Kidney epithelial cell (primary cell): Measurements from ENCODE around the gene MLN. TPM values are rescaled to one million over a fixed set of nuclear protein-coding genes. Genes with fewer than 3 reads are reported as not detected.
"Not testable (repeated sequence)": the region's sequence is repeated elsewhere in the genome, so short reads cannot be mapped to it uniquely, and the experiment has no call there.

Source experiments
- DNase-seq: peaks from one replicate; pipeline ENCODE4 v3.0.0-alpha.2; 2010; ENCODE audit warnings: low read depth
- H3K27me3 ChIP-seq: 2 replicates; pipeline ENCODE4 v1.6.0; 2011; ENCODE audit warnings: low read length; ENCODE audit not compliant: control insufficient read depth, insufficient read depth
- H3K36me3 ChIP-seq: 2 replicates; pipeline ENCODE4 v1.5.1; 2011; ENCODE audit warnings: low read length; ENCODE audit not compliant: control insufficient read depth, insufficient read depth
- H3K4me3 ChIP-seq: 2 replicates; pipeline ENCODE4 v1.5.1; 2011; ENCODE audit warnings: low read depth, mild to moderate bottlenecking, control low read depth, low read length
- total RNA-seq: library from RNA; depleted of rRNA; stranded (reverse); fragments of >200 nt; gene quantifications from 2 replicates; pipeline ENCODE4 v1.2.3, GENCODE V29; 2015
- TF ChIP-seq, protein P1 (sequence below): IDR thresholded peaks from 2 replicates; pipeline ENCODE4 v1.5.1; 2011; ENCODE audit warnings: mild to moderate bottlenecking, moderate library complexity, low read length, control low read depth, inconsistent platforms; ENCODE audit not compliant: insufficient read depth, poor library complexity, severe bottlenecking

Gene MLN
- total RNA-seq, 1 donor from 2014 or later: not detected

DNA sequence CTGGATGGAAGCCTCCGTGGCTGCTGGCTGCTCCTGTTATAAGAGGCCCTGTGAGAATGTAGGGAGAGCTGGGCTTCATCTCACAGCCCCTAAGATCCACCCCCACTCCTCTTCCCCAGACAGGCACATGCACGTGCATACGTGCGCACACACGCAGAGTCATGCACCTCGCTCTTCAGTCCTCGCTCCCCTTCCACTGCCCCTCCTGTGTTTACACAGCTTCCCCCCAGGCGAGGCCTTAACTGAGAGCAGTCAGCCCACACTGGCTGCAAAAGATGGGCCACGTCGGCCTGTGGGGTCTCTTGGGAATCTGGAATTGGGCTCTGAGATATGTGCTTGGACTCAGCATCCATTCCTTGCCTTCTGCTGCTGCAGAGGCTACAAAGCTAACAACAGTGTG lies 35.2 kb upstream of the MLN start:
- DNase-seq: no peak
- TF ChIP-seq, protein P1, sequence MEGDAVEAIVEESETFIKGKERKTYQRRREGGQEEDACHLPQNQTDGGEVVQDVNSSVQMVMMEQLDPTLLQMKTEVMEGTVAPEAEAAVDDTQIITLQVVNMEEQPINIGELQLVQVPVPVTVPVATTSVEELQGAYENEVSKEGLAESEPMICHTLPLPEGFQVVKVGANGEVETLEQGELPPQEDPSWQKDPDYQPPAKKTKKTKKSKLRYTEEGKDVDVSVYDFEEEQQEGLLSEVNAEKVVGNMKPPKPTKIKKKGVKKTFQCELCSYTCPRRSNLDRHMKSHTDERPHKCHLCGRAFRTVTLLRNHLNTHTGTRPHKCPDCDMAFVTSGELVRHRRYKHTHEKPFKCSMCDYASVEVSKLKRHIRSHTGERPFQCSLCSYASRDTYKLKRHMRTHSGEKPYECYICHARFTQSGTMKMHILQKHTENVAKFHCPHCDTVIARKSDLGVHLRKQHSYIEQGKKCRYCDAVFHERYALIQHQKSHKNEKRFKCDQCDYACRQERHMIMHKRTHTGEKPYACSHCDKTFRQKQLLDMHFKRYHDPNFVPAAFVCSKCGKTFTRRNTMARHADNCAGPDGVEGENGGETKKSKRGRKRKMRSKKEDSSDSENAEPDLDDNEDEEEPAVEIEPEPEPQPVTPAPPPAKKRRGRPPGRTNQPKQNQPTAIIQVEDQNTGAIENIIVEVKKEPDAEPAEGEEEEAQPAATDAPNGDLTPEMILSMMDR: no peak
- no peaks in the 10 kb centered on the region for H3K36me3 ChIP-seq

DNA sequence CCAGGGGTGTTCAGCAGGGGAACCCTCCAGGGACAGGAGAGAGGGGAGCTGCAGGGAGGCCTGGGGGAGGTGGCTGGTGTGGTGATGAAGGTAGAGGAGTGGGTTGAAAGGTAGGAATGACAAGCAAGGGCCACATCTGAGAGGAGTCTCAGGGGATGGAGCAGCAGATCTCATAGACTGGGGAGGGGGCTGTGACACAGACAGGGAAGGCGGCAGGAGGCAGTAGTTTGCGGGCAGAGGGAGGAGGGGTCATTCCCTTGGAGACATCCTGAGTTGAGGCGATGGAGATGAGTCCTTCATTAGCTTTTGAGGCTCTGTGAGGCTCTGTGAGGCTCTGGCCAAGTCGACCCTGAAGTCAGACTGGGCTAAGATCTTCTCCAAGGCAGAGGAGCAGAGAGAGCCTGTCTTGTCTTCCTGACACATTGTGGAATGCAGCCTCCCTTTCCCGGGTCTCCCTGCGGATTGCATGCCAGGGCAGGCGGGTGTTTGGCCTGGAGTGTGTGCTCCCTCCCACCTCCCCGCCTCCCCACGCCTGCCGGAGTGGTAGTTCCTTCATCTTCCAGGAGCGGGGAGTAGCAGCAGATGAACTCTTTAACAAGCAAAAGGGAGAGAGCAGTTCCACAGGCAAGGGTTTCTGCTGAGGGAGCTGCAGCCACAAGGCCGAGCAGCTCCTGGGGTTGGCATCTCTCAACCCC lies 34.3 kb upstream of the MLN start:
- DNase-seq: no peak
- TF ChIP-seq, protein P1: no peak
- H3K4me3 ChIP-seq: no peak overlapping the region
- H3K27me3 ChIP-seq: no peaks in the 10 kb centered on the region
- no peaks in the 10 kb centered on the region for H3K36me3 ChIP-seq

More for the DNA sequence above, 35.2 kb upstream of the MLN start:
- Histone ChIP-seq H3K4me3 (no peak overlapping the region), H3K27me3 (no peaks in the 10 kb centered on the region)

DNA sequence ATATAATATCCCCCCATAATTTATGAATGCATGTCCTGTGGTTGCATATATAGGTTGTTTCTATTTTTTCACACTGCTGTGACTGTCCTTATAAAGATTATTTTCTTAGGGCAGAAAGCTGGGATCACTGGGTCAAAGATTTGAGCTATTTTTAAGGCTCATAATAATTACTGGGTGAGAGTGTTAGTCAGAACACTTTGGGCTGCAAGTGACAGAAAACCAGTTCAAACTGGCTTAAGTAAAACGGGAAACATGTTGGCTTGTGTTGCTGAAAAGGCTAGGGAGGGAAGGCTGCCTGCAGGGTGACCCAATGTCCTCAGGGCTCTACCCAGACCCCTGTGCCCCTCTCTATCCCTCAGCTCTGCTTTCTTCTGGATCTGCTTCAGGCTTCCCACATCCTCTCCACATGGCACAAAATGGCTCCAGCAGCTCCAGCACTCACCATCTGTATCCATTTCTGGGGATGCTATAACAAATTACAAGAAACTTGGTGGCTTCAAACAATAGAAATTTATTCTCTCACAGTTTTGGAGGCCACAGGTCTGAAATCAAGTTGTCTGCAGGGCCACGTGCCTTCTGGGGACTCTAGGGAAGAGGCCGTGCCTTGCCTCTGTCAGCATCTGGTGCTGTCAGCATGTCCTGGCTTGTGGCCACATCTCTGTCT lies 33.1 kb upstream of the MLN start:
- no peak for DNase-seq
- no peak overlapping the region for H3K4me3 ChIP-seq
- TF ChIP-seq, protein P1: no peak
- H3K36me3 ChIP-seq: no peaks in the 10 kb centered on the region
- H3K27me3 ChIP-seq: no peaks in the 10 kb centered on the region

DNA sequence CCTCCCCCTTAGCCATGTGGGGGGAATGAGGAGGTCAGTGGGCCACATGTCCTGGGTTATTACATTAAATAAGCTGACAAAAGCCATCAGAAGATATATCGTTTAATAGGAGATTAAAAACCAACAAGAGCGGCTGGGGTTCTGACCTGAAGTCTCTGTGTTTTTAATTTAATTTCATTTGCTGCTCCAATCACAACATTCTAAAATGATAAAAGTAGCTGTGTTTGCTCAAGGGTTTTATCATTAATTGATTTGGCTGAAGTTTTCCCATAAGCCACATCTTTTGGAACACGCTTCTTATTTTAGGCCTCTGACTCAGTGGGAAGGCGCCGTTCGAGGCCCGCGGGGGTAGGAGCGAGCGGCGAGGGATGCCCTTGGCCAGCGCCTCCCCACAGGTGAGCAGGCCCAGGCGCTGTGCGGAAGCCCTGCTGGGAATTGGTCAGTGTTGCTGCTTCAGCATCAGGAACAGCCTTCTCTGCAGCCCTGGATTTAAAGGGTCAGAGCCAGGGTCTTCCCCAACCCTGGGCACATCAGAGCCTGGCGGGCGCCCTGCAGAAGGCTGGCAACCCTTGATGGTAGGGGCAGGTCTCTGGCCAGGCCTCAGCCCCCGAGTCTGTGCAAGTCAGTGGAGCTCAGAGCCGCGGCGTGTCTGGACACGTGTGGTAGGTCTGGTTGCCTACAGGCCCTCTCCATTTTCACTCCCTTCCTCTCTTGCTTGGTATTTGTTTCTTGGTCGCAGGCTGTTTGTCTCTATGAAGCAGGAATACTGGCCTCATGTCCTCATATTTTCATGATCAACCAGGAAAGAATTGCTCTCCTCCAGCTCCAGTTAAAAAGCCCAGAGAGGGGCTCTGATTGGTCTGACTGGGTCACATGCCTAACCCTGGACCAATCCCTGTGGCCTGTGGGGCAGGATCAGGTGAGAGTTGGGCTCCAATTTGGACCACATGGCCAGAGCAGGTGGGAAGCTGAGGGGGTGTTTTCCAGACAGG lies 30.9 kb upstream of the MLN start:
- DNase-seq: no peak
- no peak overlapping the region for H3K4me3 ChIP-seq
- peaks cover 5% of the 10 kb centered on the region for H3K27me3 ChIP-seq
- TF ChIP-seq, protein P1: no peak
- H3K36me3 ChIP-seq: no peaks in the 10 kb centered on the region

DNA sequence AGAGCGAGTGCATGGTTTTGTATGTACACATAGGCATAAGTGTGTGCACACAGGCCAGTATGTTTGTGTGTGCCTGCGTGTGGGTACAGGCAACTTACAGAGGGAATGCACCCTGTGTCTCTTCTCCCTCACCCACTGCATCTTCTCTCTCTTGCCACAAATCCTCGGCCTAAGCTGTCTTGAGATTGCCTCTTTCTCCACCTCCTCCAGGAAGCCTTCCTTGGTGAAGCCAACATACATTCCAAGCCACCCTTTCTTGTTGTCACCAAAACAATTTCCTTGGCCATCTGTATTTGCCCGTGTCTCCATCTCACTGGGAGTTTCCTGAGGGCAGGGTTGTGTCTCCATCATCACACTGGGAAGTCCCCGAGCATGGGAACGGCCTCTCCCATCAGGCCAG lies 29.8 kb upstream of the MLN start:
- Histone ChIP-seq H3K27me3 (peaks cover 12% of the 10 kb centered on the region), H3K4me3 (no peak overlapping the region), H3K36me3 (no peaks in the 10 kb centered on the region)
- TF ChIP-seq, protein P1: no peak
- no peak for DNase-seq

DNA sequence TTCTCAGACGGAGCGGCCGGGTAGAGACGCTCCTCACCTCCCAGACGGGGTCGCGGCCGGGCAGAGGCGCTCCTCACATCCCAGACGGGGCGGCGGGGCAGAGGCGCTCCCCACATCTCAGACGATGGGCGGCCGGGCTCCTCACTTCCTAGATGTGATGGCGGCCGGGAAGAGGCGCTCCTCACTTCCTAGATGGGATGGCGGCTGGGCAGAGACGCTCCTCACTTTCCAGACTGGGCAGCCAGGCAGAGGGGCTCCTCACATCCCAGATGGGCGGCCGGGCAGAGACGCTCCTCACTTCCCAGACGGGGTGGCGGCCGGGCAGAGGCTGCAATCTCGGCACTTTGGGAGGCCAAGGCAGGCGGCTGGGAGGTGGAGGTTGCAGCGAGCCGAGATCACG lies 29.0 kb upstream of the MLN start:
- DNase-seq, H3K4me3 ChIP-seq, H3K36me3 ChIP-seq: not testable (repeated sequence)
- H3K27me3 ChIP-seq: peaks cover 14% of the 10 kb centered on the region

DNA sequence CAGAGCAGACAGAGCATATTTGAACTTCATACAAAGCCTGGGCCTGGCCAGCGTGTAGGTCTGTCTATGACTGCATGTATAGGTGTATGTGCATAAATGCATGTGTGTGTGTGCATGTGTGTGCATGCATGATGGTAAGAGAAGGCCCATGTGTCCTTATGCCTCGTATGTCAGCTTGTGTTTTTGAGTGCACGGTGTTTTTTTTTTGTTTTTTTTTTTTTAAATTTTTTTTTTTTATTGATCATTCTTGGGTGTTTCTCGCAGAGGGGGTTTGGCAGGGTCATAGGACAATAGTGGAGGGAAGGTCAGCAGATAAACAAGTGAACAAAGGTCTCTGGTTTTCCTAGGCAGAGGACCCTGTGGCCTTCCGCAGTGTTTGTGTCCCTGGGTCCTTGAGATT lies 27.9 kb upstream of the MLN start:
- DNase-seq, H3K36me3 ChIP-seq, H3K4me3 ChIP-seq: not testable (repeated sequence)
- peaks cover 21% of the 10 kb centered on the region for H3K27me3 ChIP-seq
